T-cell (primary cell): Measurements from ENCODE around the gene IL13. TPM values are rescaled to one million over a fixed set of nuclear protein-coding genes. Genes with fewer than 3 reads are reported as not detected.

Experiments
- ATAC-seq, 4 experiments: fragments of 200-7000 bp in 3 of 4; fragments of 150-1000 bp in 1 of 4; cut with Tn5 transposase; replicated peaks in 1 of 4; 1 replicate in 3 of 4; 2 replicates in 1 of 4; pipeline ENCODE4 v1.10.0; 2021; ENCODE audit warnings: moderate library complexity in 3 of 4, mild to moderate bottlenecking in 2 of 4, moderate number of reproducible peaks in 1 of 4
- CTCF ChIA-PET, 2 donors: fragments of 300-600 bp; sonication (Branson Sonifier 250); formaldehyde crosslinking; loops; one replicate each; lab custom pipeline; 2022; ENCODE audit warnings: antibody characterized with exemption in 2 of 2; lab: Charles Lee
- POLR2A ChIA-PET, 2 donors: fragments of 300-600 bp; sonication (Branson Sonifier 250); formaldehyde crosslinking; loops; one replicate each; lab custom pipeline; 2022; ENCODE audit warnings: antibody characterized with exemption in 2 of 2; lab: Charles Lee
- DNase-seq, 35 experiments: peaks; one replicate each; pipeline versions ENCODE4 v3.0.0 to v3.0.0-alpha.2; 2013 to 2023
- H3K27ac ChIP-seq: one replicate; pipeline ENCODE4 v1.5.1; 2013; ENCODE audit warnings: low read length
- H3K27me3 ChIP-seq, 2 experiments: replicated peaks in 1 of 2; 1 replicate in 1 of 2; 2 replicates in 1 of 2; pipeline versions ENCODE4 v1.6.1 to v1.7.0; 2013; ENCODE audit warnings: low read length in 1 of 2, mixed read lengths in 1 of 2; ENCODE audit not compliant: control insufficient read depth in 2 of 2, insufficient read depth in 2 of 2; ENCODE audit errors: extremely low read depth in 1 of 2
- H3K36me3 ChIP-seq, 2 donors: 1 replicate in 1 of 2; 2 replicates in 1 of 2; pipeline versions ENCODE4 v1.6.1 to v1.7.0; 2013; ENCODE audit warnings: low read length in 1 of 2; ENCODE audit not compliant: control insufficient read depth in 2 of 2, insufficient read depth in 1 of 2; ENCODE audit errors: extremely low read depth in 1 of 2
- H3K4me1 ChIP-seq, 2 experiments: 1 replicate in 1 of 2; 2 replicates in 1 of 2; pipeline versions ENCODE4 v1.6.1 to v1.7.0; 2013; ENCODE audit warnings: low read length in 2 of 2, mixed read lengths in 1 of 2; ENCODE audit not compliant: insufficient read depth in 2 of 2, control insufficient read depth in 1 of 2; ENCODE audit errors: extremely low read depth in 1 of 2
- H3K4me3 ChIP-seq, 2 donors: 1 replicate in 1 of 2; 2 replicates in 1 of 2; pipeline versions ENCODE4 v1.5.1 to v1.7.0; 2013; ENCODE audit warnings: mild to moderate bottlenecking in 2 of 2, low read length in 1 of 2, moderate library complexity in 1 of 2; ENCODE audit not compliant: control insufficient read depth in 1 of 2; ENCODE audit errors: extremely low read depth in 1 of 2
- H3K9me3 ChIP-seq: 2 replicates; pipeline ENCODE4 v1.7.0; 2013
- H3K27ac Mint-ChIP-seq, 2 donors: one replicate each; pipeline ENCODE4 v1.8.0; 2020 to 2021; ENCODE audit warnings: mild to moderate bottlenecking in 2 of 2, mixed read lengths in 2 of 2
- H3K27me3 Mint-ChIP-seq, 2 donors: one replicate each; pipeline ENCODE4 v1.8.0; 2021 to 2022; ENCODE audit warnings: mixed read lengths in 2 of 2
- H3K36me3 Mint-ChIP-seq: one replicate; pipeline ENCODE4 v1.8.0; 2021; ENCODE audit warnings: mixed read lengths
- H3K4me1 Mint-ChIP-seq, 3 donors: one replicate each; pipeline ENCODE4 v1.8.0; 2020 to 2022; ENCODE audit warnings: mixed read lengths in 3 of 3, mild to moderate bottlenecking in 1 of 3
- H3K4me3 Mint-ChIP-seq, 3 donors: one replicate each; pipeline ENCODE4 v1.8.0; 2020 to 2022; ENCODE audit warnings: mild to moderate bottlenecking in 3 of 3, mixed read lengths in 3 of 3, moderate library complexity in 3 of 3
- H3K9me3 Mint-ChIP-seq, 3 donors: one replicate each; pipeline ENCODE4 v1.8.0; 2020 to 2022; ENCODE audit warnings: mixed read lengths in 3 of 3
- WGBS: methylation state at CpG from one replicate; pipeline ENCODE4 v1.1.5; 2013; ENCODE audit warnings: missing lambda C conversion rate; ENCODE audit not compliant: insufficient coverage; 5-methylcytosine and 5-hydroxymethylcytosine counted together
- total RNA-seq, 35 experiments: library from RNA in 6 of 35; stranded (reverse) in 6 of 35; fragments of 120-200 nt in 1 of 35; gene quantifications; one replicate each; pipeline versions ENCODE4 v1.2.1 to v1.2.4 and lab custom pipeline; 2013 to 2026

Gene IL13
- total RNA-seq (1 to 10 TPM in 1 of 5 donors, under 1 TPM in 4; 0.30 to 1.9 (median 0.44) TPM), total RNA-seq (lab: John Stamatoyannopoulos, UW) (0 to 412 (median 4.8) reads per million in 29 experiments)
- 0.26 TPM for total RNA-seq (2013)

DNA sequence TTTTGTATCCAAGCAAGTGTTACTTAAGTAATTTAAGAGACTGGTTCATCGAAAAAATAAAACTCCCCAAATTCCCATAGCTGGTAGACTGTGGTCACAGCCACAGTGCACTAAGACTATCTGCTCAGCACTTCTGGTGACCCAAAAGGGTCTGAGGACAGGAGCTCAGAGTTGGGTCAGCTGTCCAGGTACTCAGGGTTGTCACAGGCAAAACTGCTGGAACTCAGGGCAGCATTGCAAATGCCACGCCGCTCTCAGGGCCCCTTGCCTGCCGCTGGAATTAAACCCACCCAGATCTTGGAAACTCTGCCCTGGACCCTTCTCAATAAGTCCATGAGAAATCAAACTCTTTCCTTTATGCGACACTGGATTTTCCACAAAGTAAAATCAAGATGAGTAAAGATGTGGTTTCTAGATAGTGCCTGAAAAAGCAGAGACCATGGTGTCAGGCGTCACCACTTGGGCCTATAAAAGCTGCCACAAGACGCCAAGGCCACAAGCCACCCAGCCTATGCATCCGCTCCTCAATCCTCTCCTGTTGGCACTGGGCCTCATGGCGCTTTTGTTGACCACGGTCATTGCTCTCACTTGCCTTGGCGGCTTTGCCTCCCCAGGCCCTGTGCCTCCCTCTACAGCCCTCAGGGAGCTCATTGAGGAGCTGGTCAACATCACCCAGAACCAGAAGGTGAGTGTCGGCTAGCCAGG is at the start of gene IL13:
TSS of gene IL13 (plus strand) at position 498 of the 705 bp plus-strand sequence. CDS start at position 512, 14 bp downstream.
- H3K27me3 Mint-ChIP-seq = peaks cover 35 to 36% of the 10 kb centered on the region in 2 donors
- peak within 1 kb of the TSS in 2 of 3 donors; percentile 39 to 66 for H3K4me3 Mint-ChIP-seq
- H3K36me3 ChIP-seq = no peaks in the 10 kb centered on the region
- WGBS = 81% methylated on average over 7 of the region's 12 CpGs
- peaks cover 0 to 19% of the 10 kb centered on the region in 2 experiments for H3K4me1 ChIP-seq
- no peaks in the 10 kb centered on the region for H3K9me3 Mint-ChIP-seq
- H3K9me3 ChIP-seq = no peaks in the 10 kb centered on the region
- no peak within 1 kb of the TSS for H3K4me3 ChIP-seq
- ATAC-seq (no peak), DNase-seq (no peak)
- peak within 1 kb of the TSS in 1 of 2 donors; percentile 39 for H3K27ac Mint-ChIP-seq
- CTCF ChIA-PET = interaction anchor here in 1 of 2 donors (0.5 kb wide), 1 partner anchor 454 kb away, joined by 3 read pairs; no protein-coding TSS in a partner anchor
- POLR2A ChIA-PET = interaction anchor here in 1 of 2 donors (0.6 kb wide), 1 partner anchor 210 kb away, joined by 3 read pairs; no protein-coding TSS in a partner anchor
- no peak within 1 kb of the TSS for H3K27ac ChIP-seq
- H3K27me3 ChIP-seq = peaks cover 0 to 58% of the 10 kb centered on the region in 2 experiments
- H3K4me1 Mint-ChIP-seq = peaks cover 10 to 29% (median 13%) of the 10 kb centered on the region in 3 donors
- H3K36me3 Mint-ChIP-seq = no peaks in the 10 kb centered on the region

DNA sequence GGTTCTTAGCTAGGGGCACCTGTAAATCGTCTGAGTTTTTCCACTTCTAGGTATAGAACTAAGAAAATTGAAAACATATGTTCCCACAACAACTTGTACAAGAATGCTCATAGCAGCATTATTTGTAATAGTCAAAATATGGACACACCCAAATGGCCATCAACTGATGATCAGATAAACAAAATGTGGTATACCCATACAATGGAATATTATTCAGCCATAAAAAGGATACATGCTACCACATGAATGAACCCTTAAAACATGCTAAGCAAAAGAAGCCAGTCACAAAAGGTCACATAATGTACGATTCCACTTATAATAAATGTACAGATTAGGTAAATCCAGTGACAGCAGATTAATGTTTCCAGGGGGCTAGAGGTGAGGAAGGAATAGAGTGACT is 46.0 kb upstream of the IL13 start:
- H3K27ac ChIP-seq = no peak overlapping the region
- H3K36me3 ChIP-seq = peaks cover 0 to 30% of the 10 kb centered on the region in 2 donors
- Mint-ChIP-seq H3K36me3 (peaks cover 52% of the 10 kb centered on the region), H3K27ac (no peak overlapping the region), H3K9me3 (peaks cover 0 to 4% (median 2%) of the 10 kb centered on the region in 3 donors), H3K27me3 (no peaks in the 10 kb centered on the region), H3K4me1 (peaks cover 0 to 2% (median 0%) of the 10 kb centered on the region in 3 donors), H3K4me3 (no peak overlapping the region)
- WGBS = no CpG with 5 or more reads among the region's 2 CpGs
- H3K4me1 ChIP-seq = no peaks in the 10 kb centered on the region
- ChIA-PET CTCF (no interaction called here), POLR2A (no interaction called here)
- DNase-seq (no peak), ATAC-seq (no peak)
- H3K9me3 ChIP-seq = no peaks in the 10 kb centered on the region
- no peak overlapping the region for H3K4me3 ChIP-seq
- no peaks in the 10 kb centered on the region for H3K27me3 ChIP-seq

- Mint-ChIP-seq H3K27me3 (no peaks in the 10 kb centered on the region), H3K4me3 (no peak overlapping the region), H3K9me3 (peaks cover 0 to 4% (median 2%) of the 10 kb centered on the region in 3 donors), H3K36me3 (peaks cover 53% of the 10 kb centered on the region), H3K27ac (no peak overlapping the region), H3K4me1 (no peaks in the 10 kb centered on the region)
- Histone ChIP-seq H3K9me3 (no peaks in the 10 kb centered on the region), H3K27me3 (no peaks in the 10 kb centered on the region), H3K27ac (no peak overlapping the region), H3K4me3 (no peak overlapping the region), H3K36me3 (peaks cover 0 to 32% of the 10 kb centered on the region in 2 donors), H3K4me1 (no peaks in the 10 kb centered on the region)
- DNase-seq (no peak), ATAC-seq (no peak)
- no CpG with 5 or more reads among the region's 1 CpG for WGBS
- ChIA-PET POLR2A (no interaction called here), CTCF (no interaction called here)
Observed at GRCh38 chr5:132612846-132613245, 45.1 kb upstream of the IL13 start.

GRCh38 chr5:132621699-132622098 is 36.3 kb upstream of the IL13 start:
- Mint-ChIP-seq H3K4me3 (no peak overlapping the region), H3K36me3 (peaks cover 58% of the 10 kb centered on the region), H3K27ac (no peak overlapping the region), H3K9me3 (no peaks in the 10 kb centered on the region), H3K27me3 (no peaks in the 10 kb centered on the region), H3K4me1 (no peaks in the 10 kb centered on the region)
- ATAC-seq (no peak), DNase-seq (no peak)
- Histone ChIP-seq H3K27ac (no peak overlapping the region), H3K4me1 (no peaks in the 10 kb centered on the region), H3K9me3 (no peaks in the 10 kb centered on the region), H3K27me3 (no peaks in the 10 kb centered on the region), H3K4me3 (no peak overlapping the region), H3K36me3 (peaks cover 5 to 27% of the 10 kb centered on the region in 2 donors)
- POLR2A ChIA-PET = interaction anchor here in 1 of 2 donors (0.6 kb wide), 1 partner anchor 21 kb away, joined by 4 read pairs; no protein-coding TSS in a partner anchor
- CTCF ChIA-PET = no interaction called here

DNA sequence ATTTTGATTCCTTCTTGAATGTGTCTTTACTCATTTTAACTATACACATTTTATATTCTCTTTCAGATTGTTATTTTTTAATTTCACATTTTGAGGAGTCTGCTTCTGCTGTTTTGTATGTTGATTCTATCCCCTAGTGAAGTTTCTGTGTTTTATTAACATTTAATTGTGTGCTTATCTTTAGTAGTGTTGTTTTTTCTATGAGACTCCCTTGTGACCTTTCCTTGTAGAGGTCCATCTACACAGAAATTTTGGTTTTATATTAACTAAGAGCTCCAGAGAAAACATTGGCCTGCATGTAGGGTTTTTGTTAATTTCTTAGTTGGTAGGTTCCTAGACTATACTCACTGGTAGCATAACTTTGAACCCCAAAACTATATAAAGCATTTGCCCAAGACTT is 35.4 kb upstream of the IL13 start:
- peaks cover 59% of the 10 kb centered on the region for H3K36me3 Mint-ChIP-seq
- CTCF ChIA-PET = interaction anchor here in 1 of 2 donors (0.6 kb wide), 1 partner anchor 107 kb away, joined by 3 read pairs; no protein-coding TSS in a partner anchor

DNA sequence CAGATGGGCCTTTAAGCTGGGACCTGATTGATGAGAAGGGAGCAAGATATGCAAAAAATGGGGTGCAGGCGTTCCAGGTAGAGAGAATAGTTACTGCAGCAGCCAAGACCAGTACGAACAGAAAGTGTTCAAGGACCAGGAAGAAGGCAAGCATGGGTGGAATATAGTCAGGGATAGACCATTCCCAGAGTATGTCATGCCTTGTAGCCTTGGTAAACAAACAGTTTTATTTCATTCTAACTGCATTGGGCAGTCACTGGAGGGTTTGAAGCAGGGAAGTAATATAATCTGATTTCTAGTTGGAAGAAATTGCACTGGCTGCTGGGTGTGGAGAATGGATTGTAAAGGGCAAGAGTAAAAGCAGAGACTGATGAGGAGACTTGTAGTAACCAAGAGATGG is 30.5 kb upstream of the IL13 start:
- H3K36me3 Mint-ChIP-seq = peaks cover 57% of the 10 kb centered on the region
- ChIA-PET POLR2A (no interaction called here), CTCF (no interaction called here)
- H3K27me3 Mint-ChIP-seq = no peaks in the 10 kb centered on the region
- H3K4me3 Mint-ChIP-seq = no peak overlapping the region
- no peaks in the 10 kb centered on the region for H3K9me3 Mint-ChIP-seq
- ATAC-seq (no peak), DNase-seq (no peak)
- H3K27ac ChIP-seq = no peak overlapping the region
- no peak overlapping the region for H3K4me3 ChIP-seq
- no peaks in the 10 kb centered on the region for H3K9me3 ChIP-seq
- H3K27ac Mint-ChIP-seq = no peak overlapping the region
- no peaks in the 10 kb centered on the region for H3K27me3 ChIP-seq
- peaks cover 0 to 13% of the 10 kb centered on the region in 2 donors for H3K36me3 ChIP-seq
- WGBS = 100% methylated on average over 2 of the region's 2 CpGs
- H3K4me1 ChIP-seq = no peaks in the 10 kb centered on the region
- H3K4me1 Mint-ChIP-seq = peaks cover 0 to 12% (median 7%) of the 10 kb centered on the region in 3 donors

More for the DNA sequence above, 35.4 kb upstream of the IL13 start:
- no peak overlapping the region for H3K4me3 ChIP-seq
- POLR2A ChIA-PET = no interaction called here
- Mint-ChIP-seq H3K9me3 (no peaks in the 10 kb centered on the region), H3K4me3 (no peak overlapping the region), H3K4me1 (no peaks in the 10 kb centered on the region), H3K27ac (no peak overlapping the region), H3K27me3 (no peaks in the 10 kb centered on the region)
- DNase-seq = no peak
- peaks cover 5 to 22% of the 10 kb centered on the region in 2 donors for H3K36me3 ChIP-seq
- no peak overlapping the region for H3K27ac ChIP-seq
- ATAC-seq = no peak
- no peaks in the 10 kb centered on the region for H3K9me3 ChIP-seq
- H3K4me1 ChIP-seq = no peaks in the 10 kb centered on the region
- H3K27me3 ChIP-seq = no peaks in the 10 kb centered on the region
